HCT116 (cell line): ENCODE results near the gene SNRPB. TPM values are rescaled to one million over a fixed set of nuclear protein-coding genes. Genes with fewer than 3 reads are reported as not detected.

Experiments used
- ATAC-seq: fragments of 200-7000 bp; cut with Tn5 transposase; 2 replicates; pipeline ENCODE4 v1.9.1; 2020; ENCODE audit warnings: mild to moderate bottlenecking, moderate library complexity
- BruUV-seq: library from RNA; stranded (reverse); fragments of 400-500 nt; replicated peaks from 2 replicates; lab custom pipeline; 2021; lab: Mats Ljungman, UMichigan
- CTCF ChIA-PET: fragments of 300-600 bp; sonication (Branson Sonifier 250); formaldehyde crosslinking; loops from one replicate; lab custom pipeline; 2021; ENCODE audit warnings: antibody characterized with exemption; lab: Charles Lee
- POLR2A ChIA-PET: fragments of 300-600, 350-600 bp; sonication (Branson Sonifier 250); formaldehyde crosslinking; loops from one replicate; lab custom pipeline; 2021; ENCODE audit warnings: antibody characterized with exemption; lab: Charles Lee
- RAD21 ChIA-PET, 2 experiments: fragments of 300-600 bp; sonication (Branson Sonifier 250); formaldehyde crosslinking; loops; one replicate each; lab custom pipeline; 2023; ENCODE audit warnings: low total read pairs in 2 of 2; ENCODE audit not compliant: uncharacterized antibody in 2 of 2, unreplicated experiment in 2 of 2, low non-redundant PET in 1 of 2; lab: Charles Lee
- DNase-seq: peaks from one replicate; pipeline ENCODE4 v3.0.0-alpha.2; 2010; ENCODE audit warnings: low read depth, low spot score
- H2AFZ ChIP-seq: fragments of 200-600 bp; shearing (Covaris generic), sonication (generic); 2 replicates; pipeline ENCODE4 v1.6.1; 2017; ENCODE audit warnings: low read depth, mixed run types, mixed read lengths, antibody characterized with exemption, low read length; ENCODE audit not compliant: poor library complexity, severe bottlenecking
- H3K27ac ChIP-seq: 2 replicates; pipeline ENCODE4 v1.5.1; 2012; ENCODE audit warnings: low read depth, low read length
- H3K27me3 ChIP-seq: fragments of 200-600 bp; sonication (generic); 2 replicates; pipeline ENCODE4 v1.6.1; 2016; ENCODE audit warnings: mixed run types, low read length, mixed read lengths; ENCODE audit not compliant: insufficient read depth
- H3K36me3 ChIP-seq, 2 experiments: fragments of 200-500 bp in 1 of 2; fragments of 200-600 bp in 1 of 2; sonication (Bioruptor generic) in 1 of 2; sonication (generic) in 1 of 2; 2 replicates each; pipeline versions ENCODE4 v1.5.1 to v1.6.1; 2014 to 2016; ENCODE audit warnings: low read length in 2 of 2, inconsistent platforms in 1 of 2, mixed read lengths in 1 of 2, mixed run types in 1 of 2; ENCODE audit not compliant: insufficient read depth in 2 of 2, control insufficient read depth in 1 of 2
- H3K4me1 ChIP-seq, 2 experiments: fragments of 200-600 bp in 1 of 2; sonication (generic) in 1 of 2; 2 replicates each; pipeline versions ENCODE4 v1.5.1 to v1.6.1; 2012 to 2017; ENCODE audit warnings: low read length in 2 of 2, inconsistent platforms in 1 of 2, mild to moderate bottlenecking in 1 of 2, mixed read lengths in 1 of 2, mixed run types in 1 of 2, moderate library complexity in 1 of 2; ENCODE audit not compliant: insufficient read depth in 2 of 2, control insufficient read depth in 1 of 2
- H3K4me2 ChIP-seq: fragments of 200-600 bp; sonication (generic); 2 replicates; pipeline ENCODE4 v1.6.1; 2017; ENCODE audit warnings: mixed run types, low read length, mixed read lengths
- H3K4me3 ChIP-seq, 2 experiments: fragments of 200-600 bp in 1 of 2; sonication (generic) in 1 of 2; replicated peaks in 1 of 2; 2 replicates each; pipeline ENCODE4 v1.5.1; 2011 to 2016; ENCODE audit warnings: low read length in 2 of 2, control low read depth in 1 of 2, low read depth in 1 of 2, mild to moderate bottlenecking in 1 of 2, mixed read lengths in 1 of 2, mixed run types in 1 of 2
- H3K79me2 ChIP-seq: fragments of 200-600 bp; sonication (generic); 2 replicates; pipeline ENCODE4 v1.6.1; 2017; ENCODE audit warnings: mild to moderate bottlenecking, mixed run types, low read length, moderate library complexity, mixed read lengths; ENCODE audit not compliant: insufficient read depth
- H3K9ac ChIP-seq: fragments of 200-600 bp; sonication (generic); 2 replicates; pipeline ENCODE4 v1.6.1; 2016; ENCODE audit warnings: low read length, mixed read lengths
- H3K9me2 ChIP-seq: fragments of 200-600 bp; sonication (generic), shearing (Covaris generic); 2 replicates; pipeline ENCODE4 v1.6.1; 2017; ENCODE audit warnings: mixed run types, mild to moderate bottlenecking, moderate library complexity; ENCODE audit not compliant: insufficient read depth
- H3K9me3 ChIP-seq, 2 experiments: fragments of 200-500 bp in 1 of 2; fragments of 200-600 bp in 1 of 2; sonication (Bioruptor generic) in 1 of 2; sonication (generic) in 1 of 2; 2 replicates each; pipeline ENCODE4 v1.6.1; 2014 to 2017; ENCODE audit warnings: low read length in 2 of 2, mixed read lengths in 2 of 2, inconsistent platforms in 1 of 2, low read depth in 1 of 2, mild to moderate bottlenecking in 1 of 2, mixed run types in 1 of 2, moderate library complexity in 1 of 2; ENCODE audit not compliant: control insufficient read depth in 1 of 2, insufficient read depth in 1 of 2
- H4K20me1 ChIP-seq: fragments of 200-600 bp; sonication (generic), shearing (Covaris generic); 2 replicates; pipeline ENCODE4 v1.6.1; 2017; ENCODE audit warnings: mixed run types, mild to moderate bottlenecking, moderate library complexity; ENCODE audit not compliant: insufficient read depth
- EZH2phosphoT487 ChIP-seq: fragments of 200-600 bp; IDR thresholded peaks from 2 replicates; pipeline ENCODE4 v1.6.1; 2018; ENCODE audit warnings: antibody characterized with exemption, borderline replicate concordance
- RAD21 ChIP-seq: IDR thresholded peaks from 2 replicates; pipeline ENCODE4 v1.6.1; 2012; ENCODE audit warnings: low read depth, mild to moderate bottlenecking
- intact Hi-C: fragments of 100-400 bp; cut with micrococcal nuclease; formaldehyde crosslinking; loops from 2 replicates; pipeline ENCODE4 v1.10.0; 2022
- total RNA-seq: library from RNA; stranded (reverse); gene quantifications from one replicate; pipeline ENCODE4 v1.2.1, GENCODE V29; 2021; ENCODE audit not compliant: unreplicated experiment
- TF ChIP-seq, protein P1 (sequence below), 3 experiments: fragments of 200-600 bp in 1 of 3; sonication (generic) in 1 of 3; IDR thresholded peaks in 2 of 3; conservative IDR thresholded peaks in 1 of 3; 2 replicates each; pipeline ENCODE4 v1.5.1; 2012 to 2017; ENCODE audit warnings: low read depth in 2 of 3, low read length in 2 of 3, antibody characterized with exemption in 1 of 3, borderline replicate concordance in 1 of 3, control low read depth in 1 of 3, mild to moderate bottlenecking in 1 of 3, mixed read lengths in 1 of 3, mixed run types in 1 of 3, moderate library complexity in 1 of 3; ENCODE audit not compliant: insufficient read depth in 1 of 3

SNRPB gene
- total RNA-seq, 1 experiment from 2014 or later = 469 TPM

GRCh38 chr20:2476742-2477615 is 6.4 kb upstream of the SNRPB start:
- no peak for DNase-seq
- no peak overlapping the region for H2AFZ ChIP-seq
- H3K27ac ChIP-seq = no peak overlapping the region
- no peaks in the 10 kb centered on the region for H3K9me3 ChIP-seq
- H3K27me3 ChIP-seq = no peaks in the 10 kb centered on the region
- no peaks in the 10 kb centered on the region for H3K9me2 ChIP-seq
- ChIA-PET POLR2A (no interaction called here), CTCF (no interaction called here), RAD21 (no interaction called here)
- TF ChIP-seq EZH2phosphoT487 = no peak
- TF ChIP-seq RAD21 = 0 out of 2 replicates have a peak, but pooled peaks have one; percentile 15
- TF ChIP-seq, protein P1, sequence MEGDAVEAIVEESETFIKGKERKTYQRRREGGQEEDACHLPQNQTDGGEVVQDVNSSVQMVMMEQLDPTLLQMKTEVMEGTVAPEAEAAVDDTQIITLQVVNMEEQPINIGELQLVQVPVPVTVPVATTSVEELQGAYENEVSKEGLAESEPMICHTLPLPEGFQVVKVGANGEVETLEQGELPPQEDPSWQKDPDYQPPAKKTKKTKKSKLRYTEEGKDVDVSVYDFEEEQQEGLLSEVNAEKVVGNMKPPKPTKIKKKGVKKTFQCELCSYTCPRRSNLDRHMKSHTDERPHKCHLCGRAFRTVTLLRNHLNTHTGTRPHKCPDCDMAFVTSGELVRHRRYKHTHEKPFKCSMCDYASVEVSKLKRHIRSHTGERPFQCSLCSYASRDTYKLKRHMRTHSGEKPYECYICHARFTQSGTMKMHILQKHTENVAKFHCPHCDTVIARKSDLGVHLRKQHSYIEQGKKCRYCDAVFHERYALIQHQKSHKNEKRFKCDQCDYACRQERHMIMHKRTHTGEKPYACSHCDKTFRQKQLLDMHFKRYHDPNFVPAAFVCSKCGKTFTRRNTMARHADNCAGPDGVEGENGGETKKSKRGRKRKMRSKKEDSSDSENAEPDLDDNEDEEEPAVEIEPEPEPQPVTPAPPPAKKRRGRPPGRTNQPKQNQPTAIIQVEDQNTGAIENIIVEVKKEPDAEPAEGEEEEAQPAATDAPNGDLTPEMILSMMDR (IDR thresholded peaks at IDR 0.05 in 2 of 3, conservative IDR thresholded peaks at IDR 0.05 in 1 of 3; ENCODE audit: borderline replicate concordance in 1 of 3, insufficient read depth in 1 of 3, low read depth in 2 of 3, low read length in 2 of 3) = peak in 1 of 3 experiments; percentile 15; a peak in 1 of 6 replicates
- peak; percentile 57; the same call in 1 of the 2 replicates for ATAC-seq
- BruUV-seq = no TSS peak
- no peaks in the 10 kb centered on the region for H3K79me2 ChIP-seq
- peaks cover 0 to 2% of the 10 kb centered on the region in 2 experiments; a peak in 2 of 4 replicates for H3K36me3 ChIP-seq
- H4K20me1 ChIP-seq = no peaks in the 10 kb centered on the region
- H3K4me1 ChIP-seq = peaks cover 0 to 3% of the 10 kb centered on the region in 2 experiments; a peak in 1 of 4 replicates
- no peak overlapping the region for H3K4me2 ChIP-seq
- no peak overlapping the region for H3K4me3 ChIP-seq
- no peak overlapping the region for H3K9ac ChIP-seq
- intact Hi-C loops = no loop called here
